PC-3 (cell line): ENCODE data around the gene DNAH10. TPM values are rescaled to one million over a fixed set of nuclear protein-coding genes. Genes with fewer than 3 reads are reported as not detected.
A peak's percentile ranks its signal among the peaks of the same experiment; 100 is the strongest.

ENCODE experiments used
- ATAC-seq: fragments of 200-7000 bp; cut with Tn5 transposase; 2 replicates; pipeline ENCODE4 v1.9.1; 2020; ENCODE audit warnings: mild to moderate bottlenecking, moderate library complexity
- BruUV-seq: library from RNA; stranded (reverse); fragments of 400-500 nt; replicated peaks from 2 replicates; lab custom pipeline; 2021; lab: Mats Ljungman, UMichigan
- CTCF ChIA-PET: fragments of 300-600 bp; sonication (Branson Sonifier 250); formaldehyde crosslinking; loops from one replicate; lab custom pipeline; 2022; ENCODE audit warnings: antibody characterized with exemption; lab: Charles Lee
- POLR2A ChIA-PET: fragments of 300-600 bp; sonication (Branson Sonifier 250); formaldehyde crosslinking; loops from one replicate; lab custom pipeline; 2022; ENCODE audit warnings: antibody characterized with exemption; ENCODE audit not compliant: unreplicated experiment; lab: Charles Lee
- DNase-seq: peaks from one replicate; pipeline ENCODE4 v3.0.0-alpha.2; 2015
- H2AFZ ChIP-seq: fragments of 300-600 bp; sonication (generic); 2 replicates; pipeline ENCODE4 v1.6.0; 2016; ENCODE audit warnings: antibody characterized with exemption, low read length
- H3F3A ChIP-seq: fragments of 300-600 bp; sonication (generic); one replicate; pipeline ENCODE4 v1.6.0; 2017; ENCODE audit warnings: antibody characterized with exemption, low read length, control low read depth, mild to moderate bottlenecking; ENCODE audit not compliant: unreplicated experiment
- H3K27ac ChIP-seq: fragments of 300-600 bp; sonication (generic); 2 replicates; pipeline ENCODE4 v1.5.1; 2016; ENCODE audit warnings: mild to moderate bottlenecking, low read length
- H3K27me3 ChIP-seq: fragments of 300-600 bp; sonication (generic); 2 replicates; pipeline ENCODE4 v1.6.1; 2016; ENCODE audit warnings: low read length, mixed read lengths
- H3K36me3 ChIP-seq: fragments of 300-600 bp; sonication (generic); 2 replicates; pipeline ENCODE4 v1.6.1; 2016; ENCODE audit warnings: low read depth, mixed run types, low read length, mixed read lengths
- H3K4me1 ChIP-seq: fragments of 300-600 bp; sonication (generic); 2 replicates; pipeline ENCODE4 v1.5.1; 2016; ENCODE audit warnings: low read length; ENCODE audit not compliant: insufficient read depth
- H3K4me2 ChIP-seq: fragments of 300-600 bp; sonication (generic); 2 replicates; pipeline ENCODE4 v1.6.0; 2016; ENCODE audit warnings: low read length
- H3K4me3 ChIP-seq: fragments of 300-600 bp; sonication (generic); 2 replicates; pipeline ENCODE4 v1.5.1; 2016; ENCODE audit warnings: mild to moderate bottlenecking, low read length, mixed read lengths
- H3K79me2 ChIP-seq: fragments of 300-600 bp; sonication (generic); 2 replicates; pipeline ENCODE4 v1.6.1; 2017; ENCODE audit warnings: low read length, mixed read lengths
- H3K9ac ChIP-seq: fragments of 300-600 bp; sonication (generic); 2 replicates; pipeline ENCODE4 v1.6.0; 2016; ENCODE audit warnings: mild to moderate bottlenecking, low read length
- H3K9me2 ChIP-seq: fragments of 300-600 bp; sonication (generic); replicated peaks from 2 replicates; pipeline ENCODE4 v1.6.1; 2016; ENCODE audit warnings: mixed run types, low read length, mixed read lengths
- H3K9me3 ChIP-seq: fragments of 300-600 bp; sonication (generic); 2 replicates; pipeline ENCODE4 v1.6.1; 2016; ENCODE audit warnings: low read length, mixed read lengths
- H4K20me1 ChIP-seq: fragments of 300-600 bp; sonication (generic); 2 replicates; pipeline ENCODE4 v1.6.1; 2016; ENCODE audit warnings: low read length, mixed read lengths
- CTCF ChIP-seq: fragments of 300-600 bp; sonication (generic); conservative IDR thresholded peaks from 2 replicates; pipeline ENCODE4 v1.5.1; 2017; ENCODE audit warnings: antibody characterized with exemption, low read depth, mild to moderate bottlenecking, low read length
- EZH2 ChIP-seq: fragments of 300-600 bp; sonication (generic); IDR thresholded peaks from one replicate; pipeline ENCODE4 v1.6.1; 2017; ENCODE audit warnings: antibody characterized with exemption, mild to moderate bottlenecking, low read length; ENCODE audit not compliant: unreplicated experiment
- EZH2phosphoT487 ChIP-seq: fragments of 300-600 bp; sonication (generic); IDR thresholded peaks from 2 replicates; pipeline ENCODE4 v1.6.1; 2018; ENCODE audit warnings: mild to moderate bottlenecking, antibody characterized with exemption, low read length, borderline replicate concordance
- intact Hi-C: fragments of 100-400 bp; cut with micrococcal nuclease; formaldehyde crosslinking; loops from 2 replicates; pipeline ENCODE4 v1.9.0; 2023
- total RNA-seq: library from RNA; depleted of rRNA; stranded (reverse); fragments of >200 nt; gene quantifications from 2 replicates; pipeline ENCODE4 v1.2.3, GENCODE V29; 2014

Gene DNAH10
- total RNA-seq, 1 experiment from 2014 or later, result 0.15 TPM

- Histone ChIP-seq H3K27me3 (no peaks in the 10 kb centered on the region), H3K79me2 (no peaks in the 10 kb centered on the region), H3K9ac (no peak overlapping the region), H3K9me2 (no peaks in the 10 kb centered on the region), H2AFZ (no peak overlapping the region), H3K4me2 (no peak overlapping the region), H3K9me3 (no peaks in the 10 kb centered on the region), H3K4me1 (peaks cover 19% of the 10 kb centered on the region), H4K20me1 (no peaks in the 10 kb centered on the region), H3K4me3 (no peak overlapping the region), H3F3A (no peaks in the 10 kb centered on the region), H3K27ac (no peak overlapping the region), H3K36me3 (no peaks in the 10 kb centered on the region)
- POLR2A ChIA-PET, result no interaction called here
- BruUV-seq, result no TSS peak
- no peak for TF ChIP-seq CTCF
- no peak for TF ChIP-seq EZH2phosphoT487
- no peak for TF ChIP-seq EZH2
- DNase-seq (no peak), ATAC-seq (no peak)
- CTCF ChIA-PET, result no interaction called here
- intact Hi-C loops, result no loop called here
Measured at GRCh38 chr12:123950476-123951349, 188.6 kb downstream of the DNAH10 start.

GRCh38 chr12:123951467-123951866, 189.4 kb downstream of the DNAH10 start:
- H3F3A ChIP-seq, result no peaks in the 10 kb centered on the region
- H2AFZ ChIP-seq, result no peak overlapping the region
- no peaks in the 10 kb centered on the region for H4K20me1 ChIP-seq
- BruUV-seq, result no TSS peak
- TF ChIP-seq CTCF (no peak), EZH2 (no peak), EZH2phosphoT487 (no peak)
- no peaks in the 10 kb centered on the region for H3K27me3 ChIP-seq
- ATAC-seq, result 0 out of 2 replicates have a peak, but pooled peaks have one; percentile 2
- no peak for DNase-seq
- ChIA-PET POLR2A (no interaction called here), CTCF (no interaction called here)
- H3K9ac ChIP-seq, result no peak overlapping the region
- H3K27ac ChIP-seq, result peak overlapping the region; percentile 37
- H3K4me2 ChIP-seq, result peak overlapping the region; percentile 62
- H3K4me1 ChIP-seq, result peaks cover 19% of the 10 kb centered on the region
- intact Hi-C loops, result no loop called here
- H3K4me3 ChIP-seq, result no peak overlapping the region
- H3K36me3 ChIP-seq, result no peaks in the 10 kb centered on the region
- H3K9me3 ChIP-seq, result no peaks in the 10 kb centered on the region
- no peaks in the 10 kb centered on the region for H3K9me2 ChIP-seq
- no peaks in the 10 kb centered on the region for H3K79me2 ChIP-seq

GRCh38 chr12:123952037-123952436, 189.9 kb downstream of the DNAH10 start:
- H2AFZ ChIP-seq, result no peak overlapping the region
- no peak overlapping the region for H3K4me3 ChIP-seq
- H3K27me3 ChIP-seq, result no peaks in the 10 kb centered on the region
- DNase-seq, result peak; percentile 83
- H4K20me1 ChIP-seq, result no peaks in the 10 kb centered on the region
- H3K27ac ChIP-seq, result peak overlapping the region; percentile 52
- no peaks in the 10 kb centered on the region for H3K9me2 ChIP-seq
- H3K9me3 ChIP-seq, result no peaks in the 10 kb centered on the region
- H3F3A ChIP-seq, result no peaks in the 10 kb centered on the region
- peaks cover 19% of the 10 kb centered on the region for H3K4me1 ChIP-seq
- BruUV-seq, result no TSS peak
- peak overlapping the region; percentile 62 for H3K4me2 ChIP-seq
- POLR2A ChIA-PET, result interaction anchor here (0.5 to 0.6 kb wide), 3 partner anchors 9 to 1054 kb away, joined by 3 to 4 read pairs (median 4); no protein-coding TSS in a partner anchor
- ATAC-seq, result peak; percentile 95
- no peaks in the 10 kb centered on the region for H3K79me2 ChIP-seq
- no peaks in the 10 kb centered on the region for H3K36me3 ChIP-seq
- H3K9ac ChIP-seq, result no peak overlapping the region; the same call in 1 of the 2 replicates
- TF ChIP-seq CTCF (no peak), EZH2 (no peak), EZH2phosphoT487 (no peak)
- intact Hi-C loops, result loop anchor here (1.0 kb wide), 2 partner anchors 17 to 47 kb away; no protein-coding TSS in a partner anchor
- CTCF ChIA-PET, result interaction anchor here (0.6 kb wide), 1 partner anchor 83 kb away, joined by 4 read pairs; no protein-coding TSS in a partner anchor
